Fibroblast of skin of left quadriceps (primary cell): ENCODE data around the gene UBALD2.
"Not testable (repeated sequence)": the region's sequence is repeated elsewhere in the genome, so short reads cannot be mapped to it uniquely, and the experiment has no call there.

Experiments used
- DNase-seq, 2 experiments: peaks; one replicate each; pipeline ENCODE4 v3.0.0-alpha.2; 2013; ENCODE audit warnings: low read depth in 2 of 2

The UBALD2 gene

GRCh38 chr17:76277300-76278267 lies 12.4 kb downstream of the UBALD2 start:
- DNase-seq = no peak

- DNase-seq = no peak
Observed at GRCh38 chr17:76278268-76278908, 13.2 kb downstream of the UBALD2 start.

DNA sequence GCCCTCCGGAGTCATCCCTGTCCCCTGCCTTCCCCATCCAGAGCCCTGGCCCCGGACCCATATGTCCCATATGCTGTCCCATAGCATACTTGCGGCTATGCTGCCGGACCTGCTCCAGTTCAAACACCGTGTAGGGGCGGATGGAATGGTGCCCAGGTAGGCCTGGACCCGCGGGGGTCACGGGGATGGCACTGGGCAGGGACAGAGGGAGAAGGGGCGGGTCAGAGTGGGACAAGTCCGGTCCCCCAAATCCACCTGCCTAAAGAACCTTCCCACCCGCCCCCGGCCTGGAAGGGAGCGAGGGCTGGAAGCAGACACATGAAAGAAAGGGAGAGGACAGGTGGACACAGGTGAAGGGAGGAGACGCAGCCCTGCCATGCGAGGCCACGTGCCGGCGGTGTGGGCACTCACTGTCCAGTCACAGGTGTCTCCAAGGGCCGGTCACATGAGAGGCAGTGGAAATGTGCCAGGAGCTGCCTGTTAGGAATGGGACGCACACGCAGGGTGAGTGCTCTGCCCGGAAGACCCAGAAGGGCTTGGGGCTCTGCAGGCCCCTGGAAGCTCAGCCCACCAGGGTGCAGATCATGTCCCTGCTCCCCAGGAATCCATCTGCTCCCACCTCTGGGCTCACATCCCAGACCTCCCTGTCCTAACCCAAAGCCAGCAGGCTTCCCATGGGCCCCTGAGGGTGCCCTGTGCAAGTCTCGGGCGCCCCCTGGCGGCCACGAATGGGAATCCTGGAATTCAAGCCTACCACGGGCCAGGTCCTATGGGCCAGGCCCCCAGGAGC lies 14.0 kb downstream of the UBALD2 start:
- DNase-seq = peak; percentile 38 to 46

GRCh38 chr17:76279742-76280287 lies 14.7 kb downstream of the UBALD2 start:
- no peak for DNase-seq

DNA sequence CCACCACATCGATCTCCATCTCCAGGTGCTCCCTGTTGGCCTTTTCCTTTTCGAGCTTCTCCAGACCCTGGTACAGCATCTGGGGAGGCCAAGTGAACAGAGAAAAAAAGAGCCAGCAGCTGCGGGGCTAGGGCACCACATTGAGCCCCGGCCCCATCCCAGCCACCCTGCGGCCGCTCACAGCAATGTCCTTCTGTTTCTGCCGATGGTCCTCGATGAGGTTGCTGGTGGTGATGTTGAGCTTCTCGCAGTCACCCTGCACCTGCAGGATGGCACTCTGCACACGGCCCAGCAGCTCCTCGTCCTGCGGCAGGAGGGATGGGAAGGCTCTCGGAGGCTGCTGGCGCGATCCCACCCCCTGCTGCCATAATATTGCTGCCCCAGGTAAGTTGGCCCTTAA lies 15.5 kb downstream of the UBALD2 start:
- no peak for DNase-seq

DNA sequence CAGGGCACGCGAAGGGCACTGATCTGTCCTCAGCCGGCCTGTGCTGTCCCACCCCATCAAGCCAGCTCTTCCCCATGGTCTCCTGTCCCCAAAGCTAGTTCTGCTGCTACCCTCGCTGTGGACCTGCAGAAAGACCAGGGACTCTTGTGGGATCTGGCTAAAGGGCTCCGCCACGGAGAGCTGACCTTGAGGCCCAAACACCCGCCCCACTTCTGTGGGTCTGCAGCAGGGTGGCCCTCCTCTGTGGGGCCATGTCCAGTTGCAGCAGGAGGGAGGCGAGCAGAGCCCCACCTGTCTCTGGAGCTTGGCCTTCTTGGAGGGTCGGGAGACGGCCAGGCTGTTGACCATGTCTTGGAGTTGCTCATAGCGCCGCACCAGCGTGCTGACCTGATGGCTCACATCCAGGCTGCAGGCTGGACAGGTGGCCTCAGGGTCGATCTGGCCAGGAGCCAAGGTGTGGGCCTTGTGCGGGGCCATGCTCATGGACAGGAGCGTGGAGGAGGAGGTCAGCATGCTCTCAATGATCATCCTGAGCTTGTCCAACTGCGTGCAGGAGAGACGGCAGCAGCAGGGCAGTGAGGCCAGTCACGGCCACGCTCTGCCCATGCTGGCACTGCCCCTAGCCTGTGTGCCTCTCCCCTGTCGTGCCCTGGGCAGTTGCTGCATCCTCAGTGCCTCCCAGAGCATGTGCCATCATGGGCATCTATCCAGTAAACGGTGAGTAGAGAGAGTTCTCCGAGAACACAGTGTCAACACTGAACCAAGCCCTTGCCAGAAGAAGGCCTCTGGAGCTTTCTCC lies 16.6 kb downstream of the UBALD2 start:
- no peak for DNase-seq

DNA sequence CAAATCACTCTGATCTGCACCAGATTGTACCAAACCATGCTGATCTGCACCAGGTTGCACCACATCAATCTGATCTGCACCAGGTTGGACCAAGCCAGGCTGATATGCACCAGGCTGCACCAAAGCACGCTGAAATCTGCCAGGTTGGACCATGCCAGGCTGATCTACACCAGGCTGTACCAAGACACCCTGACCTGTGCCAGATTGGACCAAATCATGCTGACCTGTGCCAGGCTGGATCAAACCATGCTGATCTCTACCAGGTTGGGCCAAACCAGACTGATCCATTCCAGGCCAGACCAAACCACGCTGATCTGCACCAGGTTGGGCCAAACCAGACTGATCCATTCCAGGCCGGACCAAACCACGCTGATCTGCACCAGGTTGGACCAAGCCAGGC lies 27.4 kb downstream of the UBALD2 start:
- no peak for DNase-seq

DNA sequence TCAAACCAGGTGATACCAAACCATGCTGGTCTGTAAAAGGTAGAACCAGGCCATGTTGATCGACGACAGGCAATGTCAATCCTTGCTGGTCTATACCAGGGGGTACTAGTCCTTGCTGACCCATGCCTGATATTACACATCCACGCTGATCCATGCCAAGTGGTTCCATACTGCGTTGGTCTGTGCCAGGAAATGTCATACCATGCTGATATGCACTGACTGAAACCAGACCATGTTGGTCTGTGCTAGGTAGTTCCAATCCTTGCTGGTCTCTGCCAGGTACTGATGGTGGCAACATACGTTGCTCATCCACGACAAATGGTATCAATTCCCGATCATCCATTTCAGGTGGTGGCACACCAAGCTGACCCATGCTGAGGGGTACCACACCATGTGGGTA lies 28.0 kb downstream of the UBALD2 start:
- no peak for DNase-seq

DNA sequence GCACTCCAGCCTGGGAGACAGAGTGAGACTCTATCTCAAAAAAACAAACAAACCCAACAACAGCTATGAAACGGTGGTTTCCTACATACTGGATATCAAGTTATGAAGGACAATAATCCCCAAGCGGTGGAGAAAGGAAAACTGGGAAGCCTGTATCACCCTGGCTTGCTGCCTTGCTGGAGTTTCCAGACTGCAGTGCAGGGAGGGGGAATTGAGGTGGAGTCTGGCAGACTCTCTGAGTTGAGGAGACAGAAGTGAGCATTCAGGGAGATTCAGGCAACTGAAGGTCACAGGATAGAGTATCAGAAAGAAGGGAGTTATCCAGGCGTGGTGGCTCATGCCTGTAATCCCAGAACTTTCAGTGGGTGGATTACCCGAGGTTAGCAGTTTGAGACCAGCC lies 31.0 kb downstream of the UBALD2 start:
- DNase-seq = no peak

DNA sequence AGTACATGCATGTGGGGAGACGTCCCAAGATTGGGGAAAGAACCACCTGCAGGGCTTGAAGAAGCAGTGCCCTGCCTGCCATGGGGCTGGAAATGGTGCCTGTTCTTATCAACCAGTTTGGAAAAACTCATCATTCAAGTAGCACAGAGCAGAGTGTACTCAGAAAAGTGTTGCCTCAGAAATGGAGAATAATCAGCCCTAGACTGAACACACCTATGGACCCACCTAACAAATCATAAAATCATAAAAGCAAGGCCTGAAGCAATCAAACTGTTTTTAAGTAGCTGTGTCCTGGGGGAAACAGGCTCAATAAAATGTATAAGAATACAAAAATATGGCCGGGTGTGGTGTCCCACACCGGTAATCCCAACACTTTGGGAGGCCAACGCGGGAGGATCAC lies 31.7 kb downstream of the UBALD2 start:
- no peak for DNase-seq

DNA sequence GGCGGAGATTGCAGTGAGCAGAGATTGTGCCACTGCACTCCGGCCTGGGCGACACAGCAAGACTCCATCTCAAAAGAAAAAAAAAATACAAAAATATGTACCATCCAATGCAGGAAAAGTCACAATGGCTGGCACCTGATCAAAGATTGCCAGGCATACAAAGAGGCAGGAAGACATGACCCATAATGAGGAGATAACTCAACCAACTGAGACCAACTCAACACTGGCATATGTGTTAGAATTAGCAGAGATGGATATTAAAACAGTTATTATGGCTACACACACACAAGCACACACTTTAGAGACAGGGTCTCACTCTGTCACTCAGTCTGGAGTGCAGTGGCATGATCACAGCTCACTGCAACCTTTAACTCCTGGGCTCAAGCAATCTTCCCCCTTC lies 32.3 kb downstream of the UBALD2 start:
- no peak for DNase-seq

- no peak for DNase-seq
Observed at GRCh38 chr17:76304226-76305134, 39.3 kb downstream of the UBALD2 start.

GRCh38 chr17:76305135-76305454 lies 39.9 kb downstream of the UBALD2 start:
- not testable (repeated sequence) for DNase-seq

- no peak for DNase-seq
Observed at GRCh38 chr17:76307299-76307965, 42.3 kb downstream of the UBALD2 start.

DNA sequence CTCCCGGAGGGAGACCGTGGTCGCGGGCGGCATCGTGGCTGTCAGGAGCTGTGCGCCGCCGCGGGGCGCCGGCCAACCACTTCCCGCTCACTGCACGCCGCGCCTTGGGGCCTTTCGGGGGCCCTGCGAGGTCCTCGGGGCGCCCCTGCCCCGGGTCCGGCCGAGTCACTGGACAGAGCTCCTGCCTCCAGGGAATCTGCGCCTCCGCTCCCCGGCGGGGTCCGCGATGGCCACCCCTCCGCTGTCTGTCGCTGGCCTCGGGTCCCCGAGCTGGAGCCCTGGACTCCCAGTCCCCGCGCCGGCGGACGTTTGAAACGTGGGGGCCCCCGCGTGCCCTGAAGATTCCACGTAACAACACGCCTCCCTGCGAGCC lies 42.8 kb downstream of the UBALD2 start, which contains the start of gene QRICH2:
QRICH2 (minus strand) TSS at position 311 of the 373 bp plus-strand sequence; CDS start at position 33, 278 bp downstream.
- no peak for DNase-seq

GRCh38 chr17:76309461-76309860 lies 44.3 kb downstream of the UBALD2 start:
- DNase-seq = no peak

DNA sequence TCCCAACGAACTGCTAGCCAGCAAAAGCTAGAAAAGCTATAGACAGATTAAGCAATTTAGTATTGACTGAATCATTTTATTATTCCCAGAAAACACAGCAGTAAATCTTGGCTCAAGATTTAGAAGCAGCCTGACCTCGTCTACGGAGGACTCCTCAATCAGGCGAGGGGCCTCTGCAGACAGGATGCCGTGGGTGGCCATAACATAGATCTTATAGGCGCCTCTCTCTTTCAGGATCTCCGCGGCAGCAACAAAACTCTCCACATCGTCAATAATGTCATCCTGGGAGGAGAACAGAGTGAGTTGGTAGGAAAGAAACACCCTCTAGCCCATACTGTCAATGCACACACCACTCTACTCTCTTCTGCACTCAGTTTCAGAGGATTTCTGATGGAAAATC lies 47.6 kb downstream of the UBALD2 start:
- no peak for DNase-seq

GRCh38 chr17:76314392-76315227 lies 49.5 kb downstream of the UBALD2 start:
- DNase-seq = no peak

DNA sequence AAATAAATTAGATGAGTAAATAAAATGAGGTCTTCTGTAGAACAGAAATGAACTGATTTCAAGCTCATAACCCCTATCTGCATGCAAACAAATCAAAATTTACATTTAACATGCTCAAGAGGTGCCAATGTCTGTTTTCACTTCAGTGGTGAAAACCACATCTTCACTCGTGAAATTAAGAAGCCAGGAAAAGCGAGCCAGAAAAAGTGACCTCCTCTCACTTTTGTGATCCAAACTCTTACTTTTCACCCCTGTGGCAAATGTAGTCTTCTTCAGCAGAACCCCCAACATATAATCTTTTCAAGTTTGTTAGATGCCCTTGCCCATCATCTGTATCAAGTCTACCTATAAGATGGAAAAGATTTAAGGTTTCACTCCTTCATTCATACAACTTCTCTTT lies 52.4 kb downstream of the UBALD2 start:
- no peak for DNase-seq
